Gastrocnemius medialis (tissue), 4 donors: Measurements from ENCODE around the gene DNAH6. TPM values are rescaled to one million over a fixed set of nuclear protein-coding genes. Genes with fewer than 3 reads are reported as not detected.

ENCODE experiments used
- ATAC-seq, 2 donors: fragments of 150-250 bp; one replicate each; pipeline ENCODE4 v1.9.1; 2016
- DNase-seq, 2 donors: peaks; one replicate each; pipeline ENCODE4 v3.0.0-alpha.2; 2019
- H3K27ac ChIP-seq, 4 donors: fragments of 200-600 bp; sonication (generic); 1 replicate in 1 of 4; 2 replicates in 3 of 4; pipeline ENCODE4 v1.5.1; 2016 to 2018; ENCODE audit warnings: mild to moderate bottlenecking in 2 of 4, moderate library complexity in 1 of 4
- H3K27me3 ChIP-seq, 3 donors: fragments of 200-600 bp; sonication (generic) in 2 of 3; 1 replicate in 1 of 3; 2 replicates in 2 of 3; pipeline versions ENCODE4 v1.5.1 to v1.6.0; 2016 to 2019; ENCODE audit warnings: mild to moderate bottlenecking in 1 of 3, moderate library complexity in 1 of 3
- H3K36me3 ChIP-seq, 2 donors: fragments of 200-600 bp; sonication (generic) in 1 of 2; one replicate each; pipeline ENCODE4 v1.5.1; 2017 to 2018
- H3K4me1 ChIP-seq, 2 donors: fragments of 200-600 bp; sonication (generic) in 1 of 2; one replicate each; pipeline ENCODE4 v1.5.1; 2016 to 2017; ENCODE audit warnings: mild to moderate bottlenecking in 2 of 2
- H3K4me3 ChIP-seq, 4 donors: fragments of 200-600 bp; sonication (generic) in 3 of 4; 1 replicate in 1 of 4; 2 replicates in 3 of 4; pipeline ENCODE4 v1.5.1; 2016 to 2019; ENCODE audit warnings: mild to moderate bottlenecking in 2 of 4
- H3K9me3 ChIP-seq, 3 donors: fragments of 200-600 bp; sonication (generic) in 2 of 3; 1 replicate in 1 of 3; 2 replicates in 2 of 3; pipeline ENCODE4 v1.5.1; 2016 to 2019
- CTCF ChIP-seq, 5 experiments: fragments of 450-650 bp in 3 of 5; fragments of 200-600 bp in 2 of 5; sonication (generic) in 2 of 5; IDR thresholded peaks in 4 of 5; conservative IDR thresholded peaks in 1 of 5; 1 replicate in 4 of 5; 2 replicates in 1 of 5; pipeline ENCODE4 v1.5.1; 2016 to 2019; ENCODE audit warnings: antibody characterized with exemption in 5 of 5, mild to moderate bottlenecking in 3 of 5, moderate library complexity in 3 of 5
- POLR2A ChIP-seq, 2 donors: fragments of 450-650 bp; IDR thresholded peaks; one replicate each; pipeline ENCODE4 v1.6.1; 2017; ENCODE audit warnings: antibody characterized with exemption in 2 of 2, mild to moderate bottlenecking in 2 of 2, moderate library complexity in 2 of 2
- in situ Hi-C, 4 donors: fragments of 200-750 bp; cut with MboI; loops; one replicate each; pipeline versions ENCODE4 v1.15.0 to v1.8.0; 2017; ENCODE audit warnings: low sequenced_read_pairs in 4 of 4
- intact Hi-C: fragments of 100-400 bp; cut with DNase I; formaldehyde crosslinking; loops from one replicate; pipeline ENCODE4 v1.15.1; 2023; ENCODE audit warnings: low total_unique reads
- total RNA-seq, 4 donors: library from RNA; depleted of rRNA; stranded (reverse); fragments of >200 nt; gene quantifications; one replicate each; pipeline versions ENCODE4 v1.1.0 to v1.2.3, GENCODE V29; 2016

DNAH6 gene
- total RNA-seq, 4 donors from 2014 or later = not detected

- in situ Hi-C loops = no loop called here
Observed at GRCh38 chr2:84779781-84780180, 263.5 kb downstream of the DNAH6 start.

GRCh38 chr2:84781942-84782716 lies 265.8 kb downstream of the DNAH6 start:
- in situ Hi-C loops (no loop called here), intact Hi-C loops (no loop called here)
- no peak for DNase-seq
- Histone ChIP-seq H3K27ac (no peak overlapping the region), H3K4me3 (no peak overlapping the region), H3K4me1 (no peaks in the 10 kb centered on the region), H3K36me3 (no peaks in the 10 kb centered on the region), H3K9me3 (no peaks in the 10 kb centered on the region), H3K27me3 (no peaks in the 10 kb centered on the region)
- ATAC-seq = no peak
- TF ChIP-seq CTCF (IDR thresholded peaks at IDR 0.05 in 4 of 5, conservative IDR thresholded peaks at IDR 0.05 in 1 of 5) (no peak), POLR2A (IDR thresholded peaks at IDR 0.05) (no peak)

More at GRCh38 chr2:84779781-84780180, 263.5 kb downstream of the DNAH6 start:
- H3K9me3 ChIP-seq = peaks cover 0 to 3% (median 0%) of the 10 kb centered on the region in 3 donors
- TF ChIP-seq CTCF (IDR thresholded peaks at IDR 0.05 in 4 of 5, conservative IDR thresholded peaks at IDR 0.05 in 1 of 5) = no peak
- no peak for TF ChIP-seq POLR2A (IDR thresholded peaks at IDR 0.05)
- no peak overlapping the region for H3K27ac ChIP-seq
- intact Hi-C loops = no loop called here
- no peak overlapping the region for H3K4me3 ChIP-seq
- DNase-seq = no peak
- no peaks in the 10 kb centered on the region for H3K4me1 ChIP-seq
- no peaks in the 10 kb centered on the region for H3K27me3 ChIP-seq
- ATAC-seq = no peak
- H3K36me3 ChIP-seq = no peaks in the 10 kb centered on the region

- Histone ChIP-seq H3K4me3 (no peak overlapping the region), H3K27me3 (no peaks in the 10 kb centered on the region), H3K9me3 (no peaks in the 10 kb centered on the region), H3K36me3 (no peaks in the 10 kb centered on the region), H3K4me1 (no peaks in the 10 kb centered on the region), H3K27ac (no peak overlapping the region)
- in situ Hi-C loops = no loop called here
- ATAC-seq (no peak), DNase-seq (no peak)
- intact Hi-C loops = no loop called here
- TF ChIP-seq POLR2A (IDR thresholded peaks at IDR 0.05) (no peak), CTCF (IDR thresholded peaks at IDR 0.05 in 4 of 5, conservative IDR thresholded peaks at IDR 0.05 in 1 of 5) (no peak)
Observed at GRCh38 chr2:84782717-84783442, 266.6 kb downstream of the DNAH6 start.

- Histone ChIP-seq H3K27ac (no peak overlapping the region), H3K36me3 (no peaks in the 10 kb centered on the region), H3K9me3 (no peaks in the 10 kb centered on the region), H3K4me3 (no peak overlapping the region), H3K27me3 (no peaks in the 10 kb centered on the region), H3K4me1 (no peaks in the 10 kb centered on the region)
- no peak for ATAC-seq
- DNase-seq = no peak
- TF ChIP-seq POLR2A (IDR thresholded peaks at IDR 0.05) (no peak), CTCF (IDR thresholded peaks at IDR 0.05 in 4 of 5, conservative IDR thresholded peaks at IDR 0.05 in 1 of 5) (no peak)
- intact Hi-C loops (no loop called here), in situ Hi-C loops (no loop called here)
Observed at GRCh38 chr2:84785950-84786349, 269.7 kb downstream of the DNAH6 start.
